IPS-11a (cell line): ENCODE measurements around the gene DSC3.

Source experiments
- H3K4me3 ChIP-seq: one replicate; pipeline ENCODE4 v1.5.1; 2013; ENCODE audit warnings: low read depth, low read length, control low read depth

DSC3 gene

GRCh38 chr18:31042406-31043181 lies at the start of gene DSC3:
Gene DSC3 (minus strand): TSS chr18:31042742. CDS start chr18:31042660, 82 bp downstream.
- peak within 1 kb of the TSS; percentile 53 for H3K4me3 ChIP-seq

GRCh38 chr18:31091350-31091749 lies 48.8 kb upstream of the DSC3 start:
- H3K4me3 ChIP-seq: no peak overlapping the region

GRCh38 chr18:31088532-31088931 lies 46.0 kb upstream of the DSC3 start:
- H3K4me3 ChIP-seq: no peak overlapping the region

DNA sequence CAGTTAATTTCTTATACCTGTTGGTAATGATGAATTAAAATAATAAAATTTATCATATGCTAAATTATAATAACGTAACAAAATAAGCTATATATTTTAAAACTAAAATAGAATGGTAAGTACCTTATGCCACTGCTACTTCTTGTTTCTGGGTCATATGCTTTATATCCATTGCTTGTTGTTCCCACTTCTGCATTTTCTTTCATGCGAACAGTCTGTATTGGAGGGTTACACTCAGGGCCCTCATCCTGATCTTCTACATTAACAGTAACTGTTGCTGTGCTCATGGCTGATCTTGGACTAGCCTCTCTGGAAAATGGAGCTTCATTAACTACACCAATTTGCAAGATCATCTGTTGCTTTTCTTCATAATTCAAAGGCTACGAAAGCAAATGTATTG lies 37.4 kb upstream of the DSC3 start:
- H3K4me3 ChIP-seq: no peak overlapping the region

DNA sequence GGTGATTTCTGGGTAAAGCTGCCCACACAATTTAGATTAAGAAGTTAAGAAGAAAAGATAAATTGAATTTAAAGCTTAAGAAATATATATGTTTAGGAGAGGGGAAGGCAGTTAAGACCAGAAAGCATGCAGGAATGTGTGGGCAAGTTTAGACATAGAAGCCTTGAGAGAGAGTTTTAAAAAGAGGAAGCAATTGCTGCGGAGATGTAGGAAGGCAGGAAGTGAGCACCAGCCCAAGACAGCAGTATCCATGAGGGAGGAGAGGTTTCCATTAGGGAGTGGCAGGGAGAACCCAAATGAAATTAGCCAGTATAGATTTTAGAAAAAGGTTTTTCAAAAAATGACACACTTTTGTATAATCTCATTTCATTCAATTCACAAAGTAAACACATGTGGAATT lies 35.3 kb upstream of the DSC3 start:
- no peak overlapping the region for H3K4me3 ChIP-seq

GRCh38 chr18:31072175-31072574 lies 29.6 kb upstream of the DSC3 start:
- H3K4me3 ChIP-seq: no peak overlapping the region

DNA sequence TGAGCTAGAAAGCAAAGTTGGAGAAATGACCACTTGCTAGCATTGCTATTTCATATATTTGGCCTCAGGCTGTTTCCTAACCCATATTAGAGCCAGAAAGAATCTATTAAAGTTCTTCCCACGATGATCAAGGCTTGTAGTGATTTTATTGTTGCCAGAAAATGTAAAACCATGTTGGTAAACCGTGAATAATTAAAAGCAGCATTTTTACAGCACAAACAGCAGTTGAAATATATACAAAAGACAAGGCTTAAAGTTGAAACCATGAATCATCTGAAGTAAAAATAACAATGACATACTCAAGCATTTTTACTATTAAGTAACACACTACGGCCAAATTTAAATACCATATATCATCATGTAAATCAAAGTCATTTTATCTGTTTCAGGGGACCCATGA lies 27.7 kb upstream of the DSC3 start:
- no peak overlapping the region for H3K4me3 ChIP-seq

GRCh38 chr18:31066266-31066665 lies 23.7 kb upstream of the DSC3 start:
- H3K4me3 ChIP-seq: no peak overlapping the region

GRCh38 chr18:31065036-31065773 lies 22.7 kb upstream of the DSC3 start:
- H3K4me3 ChIP-seq: no peak overlapping the region

GRCh38 chr18:31064130-31064529 lies 21.6 kb upstream of the DSC3 start:
- no peak overlapping the region for H3K4me3 ChIP-seq

DNA sequence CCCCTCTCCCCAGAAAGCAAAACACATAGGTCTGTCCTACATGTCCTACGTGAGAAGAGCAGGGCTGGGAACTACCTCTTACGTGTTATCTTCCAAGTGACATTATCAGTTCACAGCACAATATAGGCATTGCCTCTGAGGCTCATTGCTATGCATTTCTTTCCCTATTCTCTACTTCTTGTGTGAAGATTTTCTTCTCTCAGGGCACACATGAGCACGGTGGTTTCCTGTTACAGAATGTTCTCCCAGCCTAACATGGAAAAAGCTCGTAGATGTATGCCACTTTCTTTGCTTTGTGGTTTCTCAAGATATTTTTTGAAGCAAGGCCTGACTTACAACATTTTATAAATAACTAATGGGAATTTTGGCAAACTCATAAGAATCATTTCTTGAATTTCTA lies 19.4 kb upstream of the DSC3 start:
- H3K4me3 ChIP-seq: no peak overlapping the region

DNA sequence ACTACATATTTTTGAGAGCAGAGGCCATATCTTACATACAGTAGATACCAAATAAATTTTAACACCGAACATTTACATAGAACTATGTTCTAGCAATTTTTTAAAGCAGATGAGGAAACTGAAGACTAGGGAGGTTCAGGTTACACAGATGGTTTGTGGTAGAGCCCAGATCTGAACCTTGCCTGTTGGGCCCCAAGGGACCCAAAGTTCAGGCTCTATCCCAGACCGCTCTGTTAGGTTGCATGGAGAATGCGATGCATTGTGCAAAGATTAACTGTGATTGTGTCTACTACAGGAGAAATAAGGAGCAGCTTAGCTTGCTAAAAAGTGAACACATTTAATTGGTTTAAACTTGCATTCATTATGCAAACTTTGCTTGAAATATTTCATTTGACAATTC lies 16.4 kb upstream of the DSC3 start:
- H3K4me3 ChIP-seq: no peak overlapping the region

- no peak overlapping the region for H3K4me3 ChIP-seq
Observed at GRCh38 chr18:31057917-31058316, 15.4 kb upstream of the DSC3 start.

DNA sequence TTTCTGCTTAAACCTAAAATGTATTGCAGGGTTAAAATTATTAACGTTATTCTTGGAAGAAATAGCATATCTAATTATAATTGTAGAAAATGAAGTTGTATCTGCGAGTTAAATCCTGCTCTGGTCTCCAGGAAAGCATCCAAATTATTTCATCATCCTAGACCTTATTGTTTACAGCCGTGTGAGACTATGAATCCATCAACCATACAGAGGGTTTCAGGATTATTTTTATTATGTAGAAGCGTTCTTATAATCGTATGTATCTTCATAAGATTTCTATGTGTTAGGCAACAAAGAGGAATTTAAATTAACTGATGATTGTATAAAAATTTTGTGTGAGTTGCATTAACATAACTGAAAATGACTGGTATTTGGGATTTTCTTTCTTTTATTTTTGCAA lies 14.5 kb upstream of the DSC3 start:
- no peak overlapping the region for H3K4me3 ChIP-seq

- H3K4me3 ChIP-seq: no peak overlapping the region
Observed at GRCh38 chr18:31056296-31056695, 13.8 kb upstream of the DSC3 start.

DNA sequence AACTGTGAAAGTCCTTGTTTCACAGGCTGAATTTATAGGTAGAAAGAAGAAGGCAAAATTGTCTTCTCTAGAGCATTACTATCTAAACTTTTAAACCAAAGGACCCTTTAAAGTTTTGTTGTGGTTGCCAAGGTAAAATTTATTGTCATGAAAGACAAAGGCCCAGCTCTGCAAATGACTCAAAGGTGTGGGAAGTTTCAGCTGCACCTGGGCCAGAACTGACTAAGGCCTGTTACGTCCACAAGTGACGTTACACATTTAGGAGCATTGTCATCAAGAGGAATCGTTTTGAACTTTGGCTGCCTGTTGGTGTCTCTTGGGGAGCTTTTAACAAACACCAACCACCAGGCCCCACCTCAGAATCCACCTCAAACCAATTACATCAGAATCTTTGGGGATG lies 8.1 kb upstream of the DSC3 start:
- no peak overlapping the region for H3K4me3 ChIP-seq

GRCh38 chr18:31049189-31049588 lies 6.6 kb upstream of the DSC3 start:
- no peak overlapping the region for H3K4me3 ChIP-seq

GRCh38 chr18:31048216-31048615 lies 5.7 kb upstream of the DSC3 start:
- no peak overlapping the region for H3K4me3 ChIP-seq

GRCh38 chr18:31046916-31047315 lies 4.4 kb upstream of the DSC3 start:
- no peak overlapping the region for H3K4me3 ChIP-seq

- H3K4me3 ChIP-seq: no peak overlapping the region
Observed at GRCh38 chr18:31045599-31045998, 3.1 kb upstream of the DSC3 start.

DNA sequence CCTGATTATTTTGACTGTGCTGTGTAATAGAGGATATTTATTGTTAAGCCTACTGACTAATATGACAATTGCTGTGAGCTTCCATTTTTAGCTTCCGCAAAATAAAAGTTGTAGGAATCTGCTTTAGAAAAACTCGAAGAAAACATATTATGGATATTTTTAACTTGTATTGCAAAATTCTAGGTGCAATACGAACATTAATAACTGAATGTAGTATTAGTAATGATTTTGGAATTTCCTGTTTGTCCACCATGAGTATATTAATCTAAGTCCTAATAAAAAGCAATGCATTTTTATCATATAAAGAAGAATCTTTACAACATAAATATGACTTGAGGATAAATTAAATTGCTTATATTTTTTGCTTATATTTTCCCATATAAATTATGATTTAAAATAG lies 2.4 kb upstream of the DSC3 start:
- no peak overlapping the region for H3K4me3 ChIP-seq

DNA sequence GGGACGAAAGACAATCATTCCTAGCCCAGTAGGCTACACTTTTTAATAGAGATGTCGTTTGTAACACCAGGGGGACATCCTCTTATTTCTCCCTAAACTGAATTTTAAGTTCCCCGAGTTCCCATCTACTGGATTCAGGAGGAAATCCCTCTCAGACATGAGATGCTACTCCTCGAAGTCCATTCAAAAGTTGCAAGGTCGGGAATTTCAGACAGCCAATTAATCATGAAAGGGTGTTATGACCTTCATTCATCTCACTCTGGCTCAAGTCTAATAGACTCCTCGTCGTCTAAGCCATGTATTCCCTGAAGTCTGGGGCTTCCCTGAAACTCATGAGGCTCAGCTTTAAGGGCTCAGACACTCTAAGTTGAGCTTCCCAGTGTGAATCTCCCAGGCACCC lies 1.2 kb upstream of the DSC3 start:
- H3K4me3 ChIP-seq: no peak overlapping the region

- peak overlapping the region; percentile 53 for H3K4me3 ChIP-seq
Observed at GRCh38 chr18:31042084-31042405, 497 bp downstream of the DSC3 start.
